Fibroblast of the aortic adventitia (primary cell): ENCODE results near the gene GPR68. TPM values are rescaled to one million over a fixed set of nuclear protein-coding genes. Genes with fewer than 3 reads are reported as not detected.

ENCODE experiments used
- DNase-seq: peaks from one replicate; pipeline ENCODE4 v3.0.0-alpha.2; 2010; ENCODE audit warnings: low read depth
- H3K4me3 ChIP-seq: 2 replicates; pipeline ENCODE4 v1.5.1; 2011; ENCODE audit warnings: low read depth, mild to moderate bottlenecking, control low read depth, low read length, moderate library complexity
- CTCF ChIP-seq: IDR thresholded peaks from 2 replicates; pipeline ENCODE4 v1.5.1; 2011; ENCODE audit warnings: mild to moderate bottlenecking, low read length, control low read depth, inconsistent platforms; ENCODE audit not compliant: insufficient read depth
- total RNA-seq: library from RNA; depleted of rRNA; stranded (reverse); fragments of >200 nt; gene quantifications from 2 replicates; pipeline ENCODE4 v1.2.3, GENCODE V29; 2012; ENCODE audit warnings: low replicate concordance

Gene GPR68, protein sequence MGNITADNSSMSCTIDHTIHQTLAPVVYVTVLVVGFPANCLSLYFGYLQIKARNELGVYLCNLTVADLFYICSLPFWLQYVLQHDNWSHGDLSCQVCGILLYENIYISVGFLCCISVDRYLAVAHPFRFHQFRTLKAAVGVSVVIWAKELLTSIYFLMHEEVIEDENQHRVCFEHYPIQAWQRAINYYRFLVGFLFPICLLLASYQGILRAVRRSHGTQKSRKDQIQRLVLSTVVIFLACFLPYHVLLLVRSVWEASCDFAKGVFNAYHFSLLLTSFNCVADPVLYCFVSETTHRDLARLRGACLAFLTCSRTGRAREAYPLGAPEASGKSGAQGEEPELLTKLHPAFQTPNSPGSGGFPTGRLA
- 1.3 and 17.1 TPM in 2 replicates for total RNA-seq

DNA sequence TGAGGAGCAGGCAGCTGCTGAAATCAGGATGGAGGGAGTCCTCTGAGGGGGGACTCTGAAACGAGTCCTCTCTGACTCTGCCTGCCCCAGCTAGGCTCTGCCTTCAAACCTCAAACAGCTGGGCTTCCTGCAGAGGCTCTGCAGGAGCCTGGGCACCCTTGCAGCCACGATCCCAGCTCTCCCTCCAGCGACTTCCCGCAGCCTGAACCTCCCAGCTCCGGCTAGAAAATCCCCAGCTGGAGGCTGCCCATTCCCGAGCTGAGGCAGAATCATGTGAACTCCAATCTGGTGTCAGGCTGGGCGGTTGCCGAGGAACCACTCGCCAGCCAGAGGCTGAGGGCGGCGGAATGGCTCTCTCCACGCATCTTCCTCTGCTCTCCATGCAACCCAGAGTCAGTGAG is at the start of gene GPR68:
Gene GPR68 (minus strand): TSS at position 204 of the 401 bp plus-strand sequence. CDS start 9,654 bp downstream, outside the sequence.
- no peak for TF ChIP-seq CTCF
- peak within 1 kb of the TSS; percentile 54 for H3K4me3 ChIP-seq
- DNase-seq: peak; percentile 78

GRCh38 chr14:91294153-91294552 is 49.6 kb upstream of the GPR68 start:
- TF ChIP-seq CTCF: no peak
- no peak overlapping the region for H3K4me3 ChIP-seq
- DNase-seq: peak; percentile 14

DNA sequence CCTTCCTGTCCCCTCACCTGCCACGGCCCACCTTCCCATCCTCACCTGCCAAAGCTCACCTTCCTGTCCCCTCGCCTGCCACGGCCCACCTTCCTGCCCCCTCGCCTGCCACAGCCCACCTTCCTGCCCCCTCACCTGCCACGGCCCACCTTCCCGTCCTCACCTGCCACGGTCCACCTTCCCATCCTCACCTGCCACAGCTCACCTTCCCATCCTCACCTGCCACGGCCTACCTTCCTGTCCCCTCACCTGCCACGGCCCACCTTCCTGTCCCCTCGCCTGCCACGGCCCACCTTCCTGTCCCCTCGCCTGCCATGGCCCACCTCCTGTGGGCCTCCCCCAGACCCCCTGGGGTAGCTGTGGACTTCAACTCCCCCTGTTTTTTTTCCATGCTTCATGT is 48.8 kb upstream of the GPR68 start:
- no peak overlapping the region for H3K4me3 ChIP-seq
- no peak for DNase-seq
- no peak for TF ChIP-seq CTCF

DNA sequence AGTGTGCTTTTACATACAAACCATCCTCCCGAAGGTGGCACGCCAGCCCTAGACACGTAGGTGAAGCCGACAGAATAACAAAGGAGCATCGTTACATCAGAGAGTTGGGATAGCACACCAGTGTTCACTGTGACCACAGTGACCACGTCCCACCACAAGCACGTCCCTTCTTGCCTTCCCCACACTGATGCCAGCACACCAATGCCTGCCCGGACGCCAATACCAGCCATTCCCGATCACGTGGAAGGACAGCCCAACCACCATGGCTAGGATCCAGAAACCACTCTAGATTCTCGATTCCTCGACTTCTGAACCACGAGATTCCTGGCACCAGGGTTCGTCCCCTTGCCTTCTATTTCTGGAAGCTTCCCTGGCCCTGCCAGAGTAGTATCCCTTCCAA is 48.0 kb upstream of the GPR68 start:
- TF ChIP-seq CTCF: no peak
- DNase-seq: no peak
- H3K4me3 ChIP-seq: no peak overlapping the region

GRCh38 chr14:91291786-91292405 is 47.4 kb upstream of the GPR68 start:
- no peak for DNase-seq

GRCh38 chr14:91290986-91291385 is 46.5 kb upstream of the GPR68 start:
- DNase-seq: no peak
- H3K4me3 ChIP-seq: no peak overlapping the region
- TF ChIP-seq CTCF: no peak

More at GRCh38 chr14:91291786-91292405, 47.4 kb upstream of the GPR68 start:
- H3K4me3 ChIP-seq: no peak overlapping the region
- no peak for TF ChIP-seq CTCF
